ENCODE results near the gene PYURF.

PYURF gene

GRCh38 chr4:88517825-88518224 lies 5.8 kb downstream of the PYURF start:
- TF ChIP-seq RAD21 (IDR thresholded peaks at IDR 0.05; ENCODE audit: low read depth) (no peak), NFIC (IDR thresholded peaks at IDR 0.05) (no peak), CEBPB (IDR thresholded peaks at IDR 0.05) (no peak), EGR1 (IDR thresholded peaks at IDR 0.05) (no peak), USF1 (IDR thresholded peaks at IDR 0.05) (no peak), ZBTB7A (IDR thresholded peaks at IDR 0.05; ENCODE audit: low read depth) (no peak), TEAD4 (IDR thresholded peaks at IDR 0.05) (no peak), TAF1 (IDR thresholded peaks at IDR 0.05; ENCODE audit: low read depth) (no peak)
- TF ChIP-seq, protein P1, sequence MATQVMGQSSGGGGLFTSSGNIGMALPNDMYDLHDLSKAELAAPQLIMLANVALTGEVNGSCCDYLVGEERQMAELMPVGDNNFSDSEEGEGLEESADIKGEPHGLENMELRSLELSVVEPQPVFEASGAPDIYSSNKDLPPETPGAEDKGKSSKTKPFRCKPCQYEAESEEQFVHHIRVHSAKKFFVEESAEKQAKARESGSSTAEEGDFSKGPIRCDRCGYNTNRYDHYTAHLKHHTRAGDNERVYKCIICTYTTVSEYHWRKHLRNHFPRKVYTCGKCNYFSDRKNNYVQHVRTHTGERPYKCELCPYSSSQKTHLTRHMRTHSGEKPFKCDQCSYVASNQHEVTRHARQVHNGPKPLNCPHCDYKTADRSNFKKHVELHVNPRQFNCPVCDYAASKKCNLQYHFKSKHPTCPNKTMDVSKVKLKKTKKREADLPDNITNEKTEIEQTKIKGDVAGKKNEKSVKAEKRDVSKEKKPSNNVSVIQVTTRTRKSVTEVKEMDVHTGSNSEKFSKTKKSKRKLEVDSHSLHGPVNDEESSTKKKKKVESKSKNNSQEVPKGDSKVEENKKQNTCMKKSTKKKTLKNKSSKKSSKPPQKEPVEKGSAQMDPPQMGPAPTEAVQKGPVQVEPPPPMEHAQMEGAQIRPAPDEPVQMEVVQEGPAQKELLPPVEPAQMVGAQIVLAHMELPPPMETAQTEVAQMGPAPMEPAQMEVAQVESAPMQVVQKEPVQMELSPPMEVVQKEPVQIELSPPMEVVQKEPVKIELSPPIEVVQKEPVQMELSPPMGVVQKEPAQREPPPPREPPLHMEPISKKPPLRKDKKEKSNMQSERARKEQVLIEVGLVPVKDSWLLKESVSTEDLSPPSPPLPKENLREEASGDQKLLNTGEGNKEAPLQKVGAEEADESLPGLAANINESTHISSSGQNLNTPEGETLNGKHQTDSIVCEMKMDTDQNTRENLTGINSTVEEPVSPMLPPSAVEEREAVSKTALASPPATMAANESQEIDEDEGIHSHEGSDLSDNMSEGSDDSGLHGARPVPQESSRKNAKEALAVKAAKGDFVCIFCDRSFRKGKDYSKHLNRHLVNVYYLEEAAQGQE (IDR thresholded peaks at IDR 0.05; ENCODE audit: low read depth) = no peak

- TF ChIP-seq YY1 (IDR thresholded peaks at IDR 0.05; ENCODE audit: low read depth) (no peak), FOXM1 (IDR thresholded peaks at IDR 0.05; ENCODE audit: borderline replicate concordance, low read depth) (no peak), EP300 (IDR thresholded peaks at IDR 0.05; ENCODE audit: borderline replicate concordance) (no peak), USF1 (IDR thresholded peaks at IDR 0.05) (no peak), TCF12 (IDR thresholded peaks at IDR 0.05; ENCODE audit: low read depth) (no peak), ZBTB7A (IDR thresholded peaks at IDR 0.05; ENCODE audit: low read depth) (no peak), RAD21 (IDR thresholded peaks at IDR 0.05; ENCODE audit: low read depth) (no peak), CEBPB (IDR thresholded peaks at IDR 0.05) (no peak), CREB1 (IDR thresholded peaks at IDR 0.05; ENCODE audit: low read depth) (no peak), TAF1 (IDR thresholded peaks at IDR 0.05; ENCODE audit: low read depth) (no peak), NFIC (IDR thresholded peaks at IDR 0.05) (no peak), EGR1 (IDR thresholded peaks at IDR 0.05) (no peak), TEAD4 (IDR thresholded peaks at IDR 0.05) (no peak)
- TF ChIP-seq, protein P2, sequence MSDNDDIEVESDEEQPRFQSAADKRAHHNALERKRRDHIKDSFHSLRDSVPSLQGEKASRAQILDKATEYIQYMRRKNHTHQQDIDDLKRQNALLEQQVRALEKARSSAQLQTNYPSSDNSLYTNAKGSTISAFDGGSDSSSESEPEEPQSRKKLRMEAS (IDR thresholded peaks at IDR 0.05) = no peak
- TF ChIP-seq, protein P1 (IDR thresholded peaks at IDR 0.05; ENCODE audit: low read depth) = no peak
These were observed 6.8 kb downstream of the PYURF start for GRCh38 chr4:88516746-88517145.

DNA sequence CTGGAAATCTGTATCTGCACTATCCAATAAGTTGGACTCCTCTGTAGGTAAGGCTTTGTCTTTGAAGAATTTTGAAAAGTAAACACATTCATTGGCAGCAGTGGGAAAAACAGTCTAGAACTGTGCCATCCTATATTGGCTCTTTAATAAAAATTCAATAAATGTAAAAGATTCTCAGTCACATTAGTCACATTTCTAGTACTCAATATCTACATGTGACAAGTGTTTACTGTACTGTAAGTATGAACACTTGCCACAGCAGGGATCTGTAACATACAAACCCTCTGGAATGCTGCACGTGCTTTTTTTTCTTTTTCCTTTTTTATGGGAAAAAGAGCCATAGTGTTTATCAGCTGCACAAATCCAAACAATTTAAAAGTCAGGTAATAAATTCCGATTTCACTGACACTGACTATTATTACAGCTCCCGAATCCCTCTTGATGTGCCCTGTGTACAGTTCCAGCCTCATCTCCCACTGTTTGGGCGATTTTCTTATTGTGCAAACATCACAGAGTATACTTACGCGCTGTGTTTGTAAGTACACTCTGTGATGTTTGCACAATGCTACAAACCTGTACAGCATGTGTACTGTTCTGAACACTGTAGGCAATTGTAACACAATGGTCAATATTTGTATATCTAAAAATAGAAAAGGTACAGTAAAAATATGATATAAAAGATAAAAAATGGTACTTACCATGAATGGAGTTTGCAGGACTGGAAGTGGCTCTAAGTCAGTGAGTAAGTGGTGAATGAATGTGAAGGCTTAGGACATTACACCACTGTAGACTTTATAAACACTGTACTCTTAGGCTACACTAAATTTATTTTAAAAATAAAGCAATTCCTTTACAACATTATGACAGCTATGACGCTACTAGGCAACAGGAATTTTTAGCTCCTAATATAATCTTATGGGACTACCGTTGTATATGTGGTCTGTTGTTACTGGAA lies 8.7 kb downstream of the PYURF start:
- TF ChIP-seq, protein P2 (IDR thresholded peaks at IDR 0.05) = no peak
- TF ChIP-seq TCF12 (IDR thresholded peaks at IDR 0.05; ENCODE audit: low read depth) = no peak
- no peak for TF ChIP-seq CEBPB (IDR thresholded peaks at IDR 0.05)
- TF ChIP-seq EP300 (IDR thresholded peaks at IDR 0.05; ENCODE audit: borderline replicate concordance) = no peak
- TF ChIP-seq ZBTB7A (IDR thresholded peaks at IDR 0.05; ENCODE audit: low read depth) = no peak
- TF ChIP-seq EGR1 (IDR thresholded peaks at IDR 0.05) = no peak
- TF ChIP-seq USF1 (IDR thresholded peaks at IDR 0.05) = no peak
- no peak for TF ChIP-seq YY1 (IDR thresholded peaks at IDR 0.05; ENCODE audit: low read depth)
- TF ChIP-seq TEAD4 (IDR thresholded peaks at IDR 0.05) = no peak
- TF ChIP-seq RAD21 (IDR thresholded peaks at IDR 0.05; ENCODE audit: low read depth) = no peak
- TF ChIP-seq TAF1 (IDR thresholded peaks at IDR 0.05; ENCODE audit: low read depth) = no peak
- no peak for TF ChIP-seq NFIC (IDR thresholded peaks at IDR 0.05)
- TF ChIP-seq FOXM1 (IDR thresholded peaks at IDR 0.05; ENCODE audit: borderline replicate concordance, low read depth) = no peak
- TF ChIP-seq CREB1 (IDR thresholded peaks at IDR 0.05; ENCODE audit: low read depth) = no peak
- TF ChIP-seq, protein P1 (IDR thresholded peaks at IDR 0.05; ENCODE audit: low read depth) = no peak

Measured in Ishikawa (cell line).